Kidney capillary endothelial cell (primary cell): ENCODE data around the gene PCBP3.
"Not testable (repeated sequence)": the region's sequence is repeated elsewhere in the genome, so short reads cannot be mapped to it uniquely, and the experiment has no call there.

ENCODE experiments used
- DNase-seq: peaks from one replicate; pipeline ENCODE4 v3.0.0-alpha.2; 2018; ENCODE audit warnings: low spot score

The PCBP3 gene

GRCh38 chr21:45845063-45845769 lies 201.7 kb downstream of the PCBP3 start:
- no peak for DNase-seq

- no peak for DNase-seq
Observed at GRCh38 chr21:45845770-45846090, 202.2 kb downstream of the PCBP3 start.

- DNase-seq = no peak
Observed at GRCh38 chr21:45846373-45847160, 203.0 kb downstream of the PCBP3 start.

- no peak for DNase-seq
Observed at GRCh38 chr21:45847870-45848269, 204.3 kb downstream of the PCBP3 start.

- no peak for DNase-seq
Observed at GRCh38 chr21:45848331-45848730, 204.8 kb downstream of the PCBP3 start.

GRCh38 chr21:45848805-45849204 lies 205.3 kb downstream of the PCBP3 start:
- DNase-seq = no peak

GRCh38 chr21:45849651-45850050 lies 206.1 kb downstream of the PCBP3 start:
- no peak for DNase-seq

GRCh38 chr21:45850181-45850580 lies 206.7 kb downstream of the PCBP3 start:
- DNase-seq = no peak

- DNase-seq = not testable (repeated sequence)
Observed at GRCh38 chr21:45852386-45852785, 208.9 kb downstream of the PCBP3 start.

GRCh38 chr21:45852886-45853400 lies 209.4 kb downstream of the PCBP3 start:
- DNase-seq = no peak

- DNase-seq = no peak
Observed at GRCh38 chr21:45853703-45854342, 210.3 kb downstream of the PCBP3 start.

GRCh38 chr21:45854690-45855247 lies 211.2 kb downstream of the PCBP3 start:
- no peak for DNase-seq

- DNase-seq = no peak
Observed at GRCh38 chr21:45855248-45855811, 211.8 kb downstream of the PCBP3 start.

- DNase-seq = no peak
Observed at GRCh38 chr21:45856442-45856841, 212.9 kb downstream of the PCBP3 start.

GRCh38 chr21:45856906-45857305 lies 213.4 kb downstream of the PCBP3 start:
- no peak for DNase-seq

- no peak for DNase-seq
Observed at GRCh38 chr21:45857761-45858160, 214.2 kb downstream of the PCBP3 start.

- DNase-seq = no peak
Observed at GRCh38 chr21:45858180-45858579, 214.7 kb downstream of the PCBP3 start.

GRCh38 chr21:45859041-45859761 lies 215.7 kb downstream of the PCBP3 start:
- DNase-seq = no peak

GRCh38 chr21:45859762-45860357 lies 216.3 kb downstream of the PCBP3 start:
- no peak for DNase-seq

- no peak for DNase-seq
Observed at GRCh38 chr21:45860493-45861155, 217.1 kb downstream of the PCBP3 start.
